Hindlimb muscle (tissue), 1 donor: ENCODE results near the gene C2orf81. TPM values are rescaled to one million over a fixed set of nuclear protein-coding genes. Genes with fewer than 3 reads are reported as not detected.
"Not testable (repeated sequence)": the region's sequence is repeated elsewhere in the genome, so short reads cannot be mapped to it uniquely, and the experiment has no call there.

Experiments
- DNase-seq: peaks from one replicate; pipeline ENCODE4 v3.0.0-alpha.2; 2013
- polyA plus RNA-seq: library from polyadenylated mRNA; unstranded; fragments of 120-200 nt; gene quantifications from one replicate; pipeline ENCODE4 v1.2.1, GENCODE V29; 2013; ENCODE audit not compliant: insufficient read length

C2orf81 gene
- polyA plus RNA-seq, 1 donor: 2.7 TPM

- no peak for DNase-seq
Observed at GRCh38 chr2:74423231-74424095, 2.0 kb upstream of the C2orf81 start.

DNA sequence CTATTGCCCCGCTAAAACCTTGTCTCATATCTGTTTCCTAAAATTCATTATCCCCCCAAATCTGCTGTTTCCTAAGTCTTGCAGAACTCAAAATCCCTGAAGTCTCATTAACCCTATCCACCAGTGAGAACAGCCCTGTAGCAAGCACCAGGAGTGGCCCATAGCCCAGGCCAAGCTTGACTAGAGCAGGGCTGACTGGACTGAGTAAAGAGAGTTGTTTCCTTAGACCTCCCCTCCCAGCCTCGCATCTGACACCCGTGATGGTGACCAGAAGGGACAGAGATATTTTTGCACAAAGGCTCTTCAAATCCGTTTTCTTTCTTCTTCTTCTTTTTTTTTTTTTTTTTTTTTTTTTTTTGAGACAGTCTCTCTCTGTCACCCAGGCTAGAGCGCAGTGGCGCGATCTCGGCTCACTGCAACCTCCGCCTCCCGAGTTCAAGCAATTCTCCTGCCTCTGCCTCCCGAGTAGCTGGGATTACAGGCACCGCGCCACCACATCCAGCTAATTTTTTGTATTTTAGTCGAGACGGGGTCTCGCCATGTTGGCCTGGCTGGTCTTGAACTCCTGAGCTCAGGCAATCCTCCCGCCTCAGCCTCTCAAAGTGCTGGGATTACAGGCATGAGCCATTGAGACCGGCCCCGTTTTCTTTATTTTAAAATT, 846 bp downstream of the C2orf81 start:
- not testable (repeated sequence) for DNase-seq

- no peak for DNase-seq
Observed at GRCh38 chr2:74420006-74420405, 1.4 kb downstream of the C2orf81 start.

GRCh38 chr2:74419345-74419744, 2.1 kb downstream of the C2orf81 start:
- no peak for DNase-seq

DNA sequence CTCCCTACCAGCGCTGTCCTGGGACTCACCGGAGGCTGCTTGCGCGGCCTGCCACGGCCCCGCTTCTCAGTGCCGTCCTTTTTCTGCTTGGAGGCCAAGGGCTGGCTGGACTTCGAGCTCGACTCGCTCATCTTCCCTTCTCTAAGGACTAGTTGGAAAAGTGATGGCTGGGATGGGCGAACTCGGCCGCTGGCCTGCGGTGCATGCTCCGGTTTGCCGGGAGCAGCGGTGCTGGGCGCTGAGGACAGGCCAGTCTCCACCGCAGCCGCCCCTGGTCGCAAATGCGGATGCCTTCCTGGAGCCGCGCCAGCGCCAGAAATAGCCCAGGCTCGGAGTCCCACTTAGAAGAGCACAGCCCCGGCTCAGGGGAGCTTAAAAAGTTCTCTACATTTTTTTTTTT, 3.1 kb downstream of the C2orf81 start:
- no peak for DNase-seq

DNA sequence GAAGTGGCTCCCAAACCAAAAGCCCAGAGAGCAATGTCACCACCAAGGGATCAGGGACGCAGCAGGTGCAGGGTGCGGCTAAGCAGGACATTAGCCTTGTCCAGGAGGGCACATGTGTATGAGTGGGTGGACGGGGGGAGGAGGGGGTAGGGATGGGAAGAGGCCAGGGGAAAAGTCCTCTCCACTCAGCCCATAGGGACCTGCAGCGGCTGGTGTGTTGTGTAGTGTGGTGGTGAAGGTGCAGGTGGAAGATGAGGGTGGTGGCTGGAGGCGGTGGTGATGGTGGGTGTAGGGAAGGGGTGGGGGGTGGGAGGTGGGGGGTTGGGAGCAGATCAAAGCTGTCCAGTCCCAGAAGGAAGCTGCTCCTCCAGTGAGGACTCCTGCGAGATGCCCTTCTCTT, 3.7 kb downstream of the C2orf81 start:
- no peak for DNase-seq

- no peak for DNase-seq
Observed at GRCh38 chr2:74417197-74417596, 4.2 kb downstream of the C2orf81 start.

DNA sequence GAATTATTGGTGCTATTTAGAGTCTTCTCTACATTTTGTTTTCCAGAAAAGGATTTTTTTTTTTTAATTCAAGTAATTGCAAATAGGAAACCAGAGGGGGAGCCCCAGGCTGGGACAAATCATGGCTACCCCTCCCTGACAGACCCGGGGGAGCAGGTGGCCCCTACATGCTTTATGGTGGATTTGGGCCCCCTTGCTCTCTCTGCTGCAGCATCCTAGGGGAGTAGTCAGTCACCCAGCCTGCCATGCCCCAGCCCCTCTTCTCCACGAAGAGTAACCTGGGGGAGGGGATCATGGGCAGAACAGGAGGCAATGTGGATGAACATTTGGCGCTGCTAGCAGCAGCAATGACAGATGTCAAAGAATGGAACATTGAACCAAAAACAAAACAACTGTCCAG, 4.6 kb downstream of the C2orf81 start:
- DNase-seq: no peak

DNA sequence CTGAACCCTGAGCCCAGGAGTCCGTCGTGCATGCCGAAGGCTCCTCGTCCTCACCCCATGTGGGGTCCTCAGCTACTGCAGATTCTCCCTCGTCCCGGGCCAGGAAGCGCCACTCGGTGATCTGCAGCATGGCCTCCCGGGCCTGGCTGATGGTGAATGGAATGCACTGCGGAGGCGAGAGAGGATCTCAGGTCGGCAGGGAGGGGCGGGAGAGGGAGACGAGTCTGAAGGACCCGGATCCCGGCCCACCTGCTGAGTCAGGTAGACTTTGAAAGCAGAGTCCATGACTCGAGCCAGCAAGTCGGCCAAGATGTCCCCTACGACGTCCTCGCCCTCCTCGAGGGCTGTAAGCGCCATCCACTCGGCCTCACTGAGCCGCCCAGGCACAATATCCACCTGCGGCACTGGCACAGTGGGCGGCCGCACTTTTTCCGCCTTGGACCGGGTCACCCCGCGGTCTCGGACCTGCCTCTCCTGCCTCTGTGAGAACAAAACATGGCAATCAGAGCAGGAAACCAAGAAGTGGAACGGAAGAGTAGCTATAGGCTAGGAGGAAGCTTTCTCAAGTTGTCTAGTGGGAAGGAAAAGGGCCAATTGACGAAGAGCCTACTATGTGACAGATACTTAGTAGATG, 5.5 kb downstream of the C2orf81 start:
- no peak for DNase-seq

- peak; percentile 63 for DNase-seq
Observed at GRCh38 chr2:74414881-74415761, 6.3 kb downstream of the C2orf81 start.

DNA sequence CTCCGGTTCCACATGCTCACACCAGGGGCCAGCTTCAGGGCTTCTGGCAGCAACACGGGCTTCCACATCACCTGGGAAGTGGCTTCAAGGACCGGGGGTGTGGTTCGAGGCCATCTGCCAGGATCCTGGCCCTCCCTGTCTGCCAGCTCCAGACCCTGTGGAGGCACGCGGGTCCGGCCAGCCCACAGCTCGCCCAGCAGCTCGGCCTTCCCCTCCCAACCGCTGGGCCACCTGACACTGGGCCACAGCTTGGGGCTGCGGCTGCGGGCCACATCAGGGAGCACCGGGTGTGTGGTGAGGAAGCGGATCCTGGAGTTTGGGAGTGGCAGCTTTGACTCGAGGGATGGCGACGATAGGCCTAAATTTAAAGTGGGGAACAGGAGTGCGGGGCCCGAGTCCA, 7.0 kb downstream of the C2orf81 start:
- DNase-seq: no peak

GRCh38 chr2:74413001-74413698, 8.3 kb downstream of the C2orf81 start:
- peak; percentile 58 for DNase-seq

- DNase-seq: no peak
Observed at GRCh38 chr2:74407682-74408081, 13.7 kb downstream of the C2orf81 start.

GRCh38 chr2:74406035-74406434, 15.4 kb downstream of the C2orf81 start:
- DNase-seq: no peak

DNA sequence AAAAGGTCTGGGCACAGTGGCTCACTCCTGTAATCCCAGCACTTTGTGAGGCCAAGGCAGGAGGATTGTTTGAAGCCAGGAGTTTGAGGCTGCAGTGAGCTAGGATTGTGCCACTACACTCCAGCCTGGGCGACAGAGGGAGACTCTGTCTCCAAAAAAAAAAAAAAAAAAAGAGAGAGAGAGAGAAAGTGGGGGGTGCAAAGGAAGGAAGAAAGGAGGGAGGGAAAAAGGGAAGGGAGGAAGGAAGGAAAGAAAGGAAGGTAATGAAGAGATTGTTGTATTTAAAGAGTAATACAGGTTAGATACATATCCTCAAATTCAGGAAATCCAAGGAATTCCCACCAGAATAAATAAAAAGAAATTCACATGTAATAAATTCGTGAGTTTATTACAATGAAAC, 19.5 kb downstream of the C2orf81 start:
- DNase-seq: no peak

- no peak for DNase-seq
Observed at GRCh38 chr2:74399785-74400184, 21.6 kb downstream of the C2orf81 start.

- no peak for DNase-seq
Observed at GRCh38 chr2:74396149-74396548, 25.3 kb downstream of the C2orf81 start.

GRCh38 chr2:74393525-74393924, 27.9 kb downstream of the C2orf81 start:
- no peak for DNase-seq

GRCh38 chr2:74392449-74392743, 29.0 kb downstream of the C2orf81 start:
- no peak for DNase-seq

DNA sequence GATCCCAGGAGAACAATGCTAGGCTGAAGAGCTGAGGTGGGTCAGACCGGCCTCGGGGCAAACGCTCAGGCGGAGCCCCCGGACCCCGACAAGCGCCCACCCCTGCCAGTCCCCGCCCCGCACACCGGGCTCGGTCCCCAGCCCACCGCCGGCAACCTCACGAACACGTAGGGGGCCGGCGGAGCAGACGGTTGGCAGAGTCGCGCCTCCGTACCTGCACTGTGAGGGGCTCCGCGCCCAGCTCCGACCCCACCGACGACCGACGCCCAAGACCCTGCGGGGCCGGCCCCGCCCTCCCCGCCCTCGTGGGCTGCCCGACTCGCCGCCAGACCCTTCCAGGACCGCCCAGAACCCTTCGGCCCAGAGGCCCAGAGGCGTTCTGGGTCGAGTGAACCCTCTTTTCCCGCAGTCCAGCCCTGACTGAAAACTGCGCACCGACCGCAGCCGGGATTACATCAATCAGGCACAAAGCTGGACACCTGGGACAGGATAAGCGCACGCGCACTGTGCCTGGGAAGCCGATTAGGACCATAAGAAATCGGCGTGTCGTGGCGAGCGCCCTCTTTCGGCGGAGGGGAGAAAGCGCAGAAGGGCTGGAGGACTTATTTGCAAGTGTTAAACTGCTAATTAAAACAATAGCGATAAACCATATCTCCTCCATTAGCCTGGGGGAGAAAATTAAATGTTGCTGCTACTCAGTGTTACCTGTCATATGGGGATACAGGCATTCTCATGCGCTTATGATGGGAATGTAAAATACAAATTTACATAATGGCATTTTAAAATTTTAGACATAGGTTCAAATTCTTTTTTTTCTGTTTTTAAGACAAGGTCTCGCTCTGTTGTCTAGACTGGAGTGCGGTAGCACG, 29.6 kb downstream of the C2orf81 start:
- DNase-seq: peak; percentile 94

- no peak for DNase-seq
Observed at GRCh38 chr2:74391209-74391579, 30.2 kb downstream of the C2orf81 start.
